ENCODE measurements around the gene PCDHB2.
"Not testable (repeated sequence)": the region's sequence is repeated elsewhere in the genome, so short reads cannot be mapped to it uniquely, and the experiment has no call there.

PCDHB2 gene

GRCh38 chr5:141137346-141137745, 42.9 kb downstream of the PCDHB2 start:
- not testable (repeated sequence) for ATAC-seq

Measured in activated CD4-positive, CD25-positive, alpha-beta regulatory T cell treated with anti-CD3 and anti-CD28 coated beads, Interleukin-2, amount 50 U/mL, for 24 hours (primary cell).